ENCODE measurements around the gene FBXO31. TPM values are rescaled to one million over a fixed set of nuclear protein-coding genes. Genes with fewer than 3 reads are reported as not detected.

Gene FBXO31
- total RNA-seq, 2 experiments from 2014 or later = 35.7 to 38.9 TPM

DNA sequence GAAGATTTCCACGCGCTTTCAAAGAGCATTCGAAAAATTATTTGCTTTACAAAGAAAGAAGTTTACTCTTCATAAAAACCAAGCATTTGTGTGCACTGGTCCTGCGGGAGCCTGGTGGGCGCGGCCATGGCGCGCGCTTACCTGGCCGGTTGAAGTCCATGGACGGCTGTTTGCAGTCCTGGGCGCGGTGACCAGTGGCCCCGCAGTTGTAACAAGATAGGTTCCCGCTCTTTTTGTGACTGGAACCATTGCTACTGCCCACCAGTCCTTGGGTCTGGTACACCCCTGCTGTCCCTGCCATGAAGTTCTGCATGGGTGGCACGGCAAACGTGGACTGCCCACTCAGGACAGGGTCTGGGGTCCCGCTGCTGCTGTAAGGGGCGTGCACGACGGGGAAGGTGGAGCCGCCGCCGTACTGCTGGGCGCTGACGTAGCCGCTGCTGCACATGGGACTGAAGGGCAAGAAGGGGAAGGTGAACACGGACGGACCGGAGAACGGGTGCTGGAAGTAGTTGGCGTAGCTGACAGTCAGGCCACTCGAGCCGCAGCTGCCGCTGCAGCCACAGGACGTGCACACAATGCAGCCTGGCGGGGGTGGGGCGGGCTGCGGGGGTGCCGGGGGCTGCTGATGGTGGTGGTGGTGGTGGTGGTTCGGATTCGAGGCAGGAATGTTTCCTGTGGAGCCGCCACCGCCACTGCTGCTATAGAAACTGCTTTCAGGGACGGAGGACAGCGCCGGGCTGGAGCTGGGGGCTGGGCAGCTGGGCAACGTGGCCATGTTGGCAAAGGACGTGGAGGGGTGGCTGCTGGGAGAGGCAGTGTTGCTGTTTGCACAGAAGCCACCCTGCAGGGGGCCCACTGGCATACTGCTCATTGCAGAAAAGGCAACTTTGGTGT is 28.0 kb upstream of the FBXO31 start:
- ATAC-seq (ENCODE audit: poor library complexity) = no peak
- Mint-ChIP-seq H3K9me3 (no peaks in the 10 kb centered on the region), H3K4me1 (ENCODE audit: low read depth) (no peaks in the 10 kb centered on the region), H3K4me3 (no peak overlapping the region), H3K36me3 (ENCODE audit: low read depth) (peaks cover 57% of the 10 kb centered on the region), H3K27me3 (no peaks in the 10 kb centered on the region), H3K27ac (no peak overlapping the region)
- intact Hi-C loops (cut with DNase I, micrococcal nuclease) = loop anchor here in 1 of 2 experiments (10.0 kb wide), 1 partner anchor 133 kb away; no protein-coding TSS in a partner anchor
- Histone ChIP-seq H3K9me3 (ENCODE audit: control insufficient read depth in 1 of 2, insufficient read depth in 1 of 2, low read length in 2 of 2) (no peaks in the 10 kb centered on the region), H3K27ac (ENCODE audit: low read depth in 1 of 2, low read length in 2 of 2) (no peak overlapping the region), H3K36me3 (ENCODE audit: insufficient read depth, low read length) (peaks cover 65% of the 10 kb centered on the region), H3K4me3 (ENCODE audit: low read length) (no peak overlapping the region), H3K27me3 (ENCODE audit: control insufficient read depth in 1 of 2, insufficient read depth in 2 of 2, low read length in 2 of 2) (no peaks in the 10 kb centered on the region), H3K4me1 (ENCODE audit: insufficient read depth, low read length) (no peaks in the 10 kb centered on the region)
- ChIA-PET CTCF (no interaction called here), POLR2A (no interaction called here)
- TF ChIP-seq, protein P1, sequence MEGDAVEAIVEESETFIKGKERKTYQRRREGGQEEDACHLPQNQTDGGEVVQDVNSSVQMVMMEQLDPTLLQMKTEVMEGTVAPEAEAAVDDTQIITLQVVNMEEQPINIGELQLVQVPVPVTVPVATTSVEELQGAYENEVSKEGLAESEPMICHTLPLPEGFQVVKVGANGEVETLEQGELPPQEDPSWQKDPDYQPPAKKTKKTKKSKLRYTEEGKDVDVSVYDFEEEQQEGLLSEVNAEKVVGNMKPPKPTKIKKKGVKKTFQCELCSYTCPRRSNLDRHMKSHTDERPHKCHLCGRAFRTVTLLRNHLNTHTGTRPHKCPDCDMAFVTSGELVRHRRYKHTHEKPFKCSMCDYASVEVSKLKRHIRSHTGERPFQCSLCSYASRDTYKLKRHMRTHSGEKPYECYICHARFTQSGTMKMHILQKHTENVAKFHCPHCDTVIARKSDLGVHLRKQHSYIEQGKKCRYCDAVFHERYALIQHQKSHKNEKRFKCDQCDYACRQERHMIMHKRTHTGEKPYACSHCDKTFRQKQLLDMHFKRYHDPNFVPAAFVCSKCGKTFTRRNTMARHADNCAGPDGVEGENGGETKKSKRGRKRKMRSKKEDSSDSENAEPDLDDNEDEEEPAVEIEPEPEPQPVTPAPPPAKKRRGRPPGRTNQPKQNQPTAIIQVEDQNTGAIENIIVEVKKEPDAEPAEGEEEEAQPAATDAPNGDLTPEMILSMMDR (IDR thresholded peaks at IDR 0.05) = no peak
- no peak for DNase-seq

DNA sequence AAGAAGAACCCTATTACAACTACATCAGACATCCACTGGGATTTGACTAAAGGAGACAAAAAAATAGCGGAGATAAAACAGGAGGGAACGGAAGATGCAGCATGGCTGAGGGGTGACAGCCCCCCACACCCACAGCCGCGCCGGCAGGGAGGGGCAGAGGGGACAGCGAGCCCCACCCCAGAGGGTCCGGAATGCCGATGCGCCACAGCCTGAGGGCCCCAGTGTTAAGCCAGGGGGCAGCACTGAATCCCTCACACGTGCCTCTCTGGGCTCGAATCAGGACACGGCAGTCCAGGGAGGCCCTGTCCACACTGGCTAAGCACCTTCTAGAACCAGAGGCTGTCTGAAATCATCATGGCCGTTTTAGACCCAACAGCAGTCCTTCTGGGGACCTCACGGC is 27.4 kb upstream of the FBXO31 start:
- H3K4me3 ChIP-seq (ENCODE audit: low read length) = no peak overlapping the region
- peaks cover 65% of the 10 kb centered on the region for H3K36me3 ChIP-seq (ENCODE audit: insufficient read depth, low read length)
- Mint-ChIP-seq H3K36me3 (ENCODE audit: low read depth) (peaks cover 59% of the 10 kb centered on the region), H3K9me3 (no peaks in the 10 kb centered on the region), H3K27ac (no peak overlapping the region), H3K4me3 (no peak overlapping the region), H3K27me3 (no peaks in the 10 kb centered on the region), H3K4me1 (ENCODE audit: low read depth) (no peaks in the 10 kb centered on the region)
- no peak overlapping the region for H3K27ac ChIP-seq (ENCODE audit: low read depth in 1 of 2, low read length in 2 of 2)
- ChIA-PET CTCF (no interaction called here), POLR2A (no interaction called here)
- H3K4me1 ChIP-seq (ENCODE audit: insufficient read depth, low read length) = no peaks in the 10 kb centered on the region
- ATAC-seq (ENCODE audit: poor library complexity) = no peak
- DNase-seq = no peak
- intact Hi-C loops (cut with DNase I, micrococcal nuclease) = loop anchor here in 1 of 2 experiments (10.0 kb wide), 1 partner anchor 134 kb away; no protein-coding TSS in a partner anchor
- H3K27me3 ChIP-seq (ENCODE audit: control insufficient read depth in 1 of 2, insufficient read depth in 2 of 2, low read length in 2 of 2) = no peaks in the 10 kb centered on the region
- TF ChIP-seq, protein P1 (IDR thresholded peaks at IDR 0.05) = no peak
- no peaks in the 10 kb centered on the region for H3K9me3 ChIP-seq (ENCODE audit: control insufficient read depth in 1 of 2, insufficient read depth in 1 of 2, low read length in 2 of 2)

DNA sequence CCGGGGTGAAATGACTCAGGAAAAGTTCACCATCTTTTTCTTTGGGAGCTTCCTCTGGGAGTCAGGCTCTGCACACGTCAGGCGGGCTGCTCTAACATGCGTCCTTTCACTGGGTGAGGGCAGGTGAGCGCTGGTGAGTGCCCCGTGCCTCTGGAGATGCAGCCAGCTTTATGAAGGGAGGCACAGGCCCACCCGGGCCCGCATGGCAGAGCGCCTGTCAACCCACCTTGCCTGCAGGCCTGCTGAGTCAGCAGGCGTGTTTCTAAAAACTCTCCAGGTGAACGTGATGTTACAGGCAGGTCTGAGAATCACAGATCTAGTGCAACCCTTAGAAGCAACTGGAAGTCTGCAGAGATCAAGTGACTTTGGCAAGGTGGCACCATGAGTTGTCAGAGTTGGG is 27.0 kb upstream of the FBXO31 start:
- Histone ChIP-seq H3K9me3 (ENCODE audit: control insufficient read depth in 1 of 2, insufficient read depth in 1 of 2, low read length in 2 of 2) (no peaks in the 10 kb centered on the region), H3K4me3 (ENCODE audit: low read length) (no peak overlapping the region), H3K4me1 (ENCODE audit: insufficient read depth, low read length) (no peaks in the 10 kb centered on the region), H3K36me3 (ENCODE audit: insufficient read depth, low read length) (peaks cover 67% of the 10 kb centered on the region), H3K27me3 (ENCODE audit: control insufficient read depth in 1 of 2, insufficient read depth in 2 of 2, low read length in 2 of 2) (no peaks in the 10 kb centered on the region), H3K27ac (ENCODE audit: low read depth in 1 of 2, low read length in 2 of 2) (no peak overlapping the region)
- TF ChIP-seq, protein P1 (IDR thresholded peaks at IDR 0.05) = no peak
- no peak for DNase-seq
- Mint-ChIP-seq H3K36me3 (ENCODE audit: low read depth) (peaks cover 62% of the 10 kb centered on the region), H3K4me1 (ENCODE audit: low read depth) (no peaks in the 10 kb centered on the region), H3K27ac (no peak overlapping the region), H3K9me3 (no peaks in the 10 kb centered on the region), H3K27me3 (no peaks in the 10 kb centered on the region), H3K4me3 (no peak overlapping the region)
- no peak for ATAC-seq (ENCODE audit: poor library complexity)
- ChIA-PET POLR2A (no interaction called here), CTCF (no interaction called here)
- intact Hi-C loops (cut with DNase I, micrococcal nuclease) = loop anchor here in 1 of 2 experiments (10.0 kb wide), 1 partner anchor 134 kb away; no protein-coding TSS in a partner anchor

All from CD4-positive, alpha-beta T cell (primary cell).